ENCODE measurements around the gene DRAM2.
"Not testable (repeated sequence)": the region's sequence is repeated elsewhere in the genome, so short reads cannot be mapped to it uniquely, and the experiment has no call there.

Gene DRAM2

DNA sequence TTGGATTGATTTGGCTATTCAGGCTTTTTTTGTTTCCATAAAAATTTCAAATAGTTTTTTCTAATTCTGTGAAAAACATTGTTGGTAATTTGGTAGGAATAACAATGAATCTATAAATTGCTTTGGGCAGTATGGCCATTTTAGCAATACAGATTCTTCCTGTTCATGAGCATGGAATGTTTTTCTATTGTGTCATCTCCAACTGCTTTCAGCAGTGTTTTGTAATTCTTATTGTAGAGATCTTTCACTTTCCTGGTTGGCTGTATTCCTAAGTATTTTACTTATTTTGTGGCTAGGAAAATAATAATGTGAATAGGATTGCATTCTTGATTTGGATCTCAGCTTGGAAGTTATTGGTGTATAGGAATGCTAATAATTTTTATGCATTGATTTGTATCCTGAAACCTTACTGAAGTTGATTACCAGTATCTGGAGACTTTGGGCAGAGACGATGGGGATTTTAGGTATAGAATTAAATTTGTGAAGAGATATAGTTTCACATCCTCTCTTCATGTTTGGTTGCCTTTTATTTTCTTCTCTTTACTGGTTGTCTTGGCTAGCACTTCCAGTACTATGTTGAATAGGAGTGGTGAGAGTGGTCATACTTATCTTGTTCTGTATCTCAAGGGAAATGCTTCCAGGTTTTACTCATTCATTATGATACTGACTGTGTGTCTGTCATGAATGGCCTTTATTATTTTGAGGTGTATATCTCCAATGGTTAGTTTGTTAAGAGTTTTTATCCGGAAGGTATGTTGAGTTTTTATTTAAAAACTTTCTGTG is 57.3 kb downstream of the DRAM2 start:
- no peak for DNase-seq

DNA sequence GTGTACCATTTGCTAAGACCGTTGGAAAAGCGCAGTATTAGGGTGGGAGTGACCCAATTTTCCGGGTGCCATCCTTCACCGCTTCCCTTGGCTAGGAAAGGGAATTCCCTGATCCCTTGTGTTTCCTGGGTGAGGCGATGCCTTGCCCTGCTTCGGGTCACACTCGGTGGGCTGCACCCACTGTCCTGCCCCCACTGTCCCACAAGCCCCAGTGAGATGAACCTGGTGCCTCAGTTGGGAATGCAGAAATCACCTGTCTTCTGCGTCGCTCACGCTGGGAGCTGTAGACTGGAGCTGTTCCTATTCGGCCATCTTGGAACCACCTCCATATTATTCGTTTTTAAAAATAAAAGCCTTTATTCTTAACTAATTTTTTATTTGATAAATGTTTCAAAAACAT is 60.6 kb downstream of the DRAM2 start:
- not testable (repeated sequence) for DNase-seq

DNA sequence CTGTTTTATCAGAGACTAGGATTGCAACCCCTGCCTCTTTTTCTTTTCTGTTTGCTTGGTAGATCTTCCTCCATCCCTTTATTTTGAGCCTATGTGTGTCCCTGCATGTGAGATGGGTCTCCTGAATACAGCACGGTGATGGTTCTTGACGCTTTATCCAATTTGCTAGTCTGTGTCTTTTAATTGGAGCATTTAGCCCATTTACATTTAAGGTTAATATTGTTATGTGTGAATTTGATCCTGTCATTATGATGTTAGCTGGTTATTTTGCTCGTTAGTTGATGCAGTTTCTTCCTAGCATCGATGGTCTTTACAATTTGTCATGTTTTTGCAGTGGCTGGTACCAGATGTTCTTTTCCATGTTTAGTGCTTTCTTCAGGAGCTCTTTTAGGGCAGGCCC is 62.6 kb downstream of the DRAM2 start:
- DNase-seq, result not testable (repeated sequence)

Data from hypothalamus (tissue), 51 donors.